Coronary artery (tissue), 2 donors: ENCODE data around the gene DGKI.

Source experiments
- DNase-seq: peaks from one replicate; pipeline ENCODE4 v3.0.0-alpha.2; 2017; ENCODE audit warnings: low spot score
- H3K27ac ChIP-seq, 2 donors: fragments of 200-600 bp; sonication (generic); one replicate each; pipeline ENCODE4 v1.5.1; 2016 to 2019
- H3K4me3 ChIP-seq: fragments of 200-600 bp; sonication (generic); 2 replicates; pipeline ENCODE4 v1.5.1; 2016; ENCODE audit warnings: mild to moderate bottlenecking, moderate library complexity
- CTCF ChIP-seq: fragments of 200-600 bp; sonication (generic); IDR thresholded peaks from one replicate; pipeline ENCODE4 v1.5.1; 2019; ENCODE audit warnings: antibody characterized with exemption

DGKI gene

GRCh38 chr7:137743021-137743420 lies 103.8 kb downstream of the DGKI start:
- no peak overlapping the region for H3K4me3 ChIP-seq
- H3K27ac ChIP-seq: no peak overlapping the region
- TF ChIP-seq CTCF: no peak
- DNase-seq: no peak

DNA sequence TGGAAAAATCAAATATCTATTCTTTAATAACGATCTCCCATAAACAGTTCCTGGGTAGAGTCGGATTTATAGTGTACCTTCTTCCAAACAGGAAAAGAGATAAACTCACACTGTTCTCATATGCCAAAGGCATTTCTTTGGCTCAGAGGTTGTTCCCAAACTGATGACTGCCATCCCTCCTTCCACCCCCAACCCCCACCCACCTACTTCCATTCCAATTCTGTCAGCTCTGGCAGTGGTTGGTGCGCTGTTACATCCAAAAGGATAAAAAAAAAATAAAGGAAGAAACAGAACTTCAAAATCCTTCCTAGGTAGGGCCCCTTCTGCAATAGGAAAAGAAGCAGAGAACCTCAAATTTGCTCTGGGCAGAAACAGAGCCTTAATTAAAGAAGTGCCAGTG lies 104.7 kb downstream of the DGKI start:
- H3K4me3 ChIP-seq: no peak overlapping the region
- no peak for DNase-seq
- no peak for TF ChIP-seq CTCF
- H3K27ac ChIP-seq: no peak overlapping the region

GRCh38 chr7:137741443-137741842 lies 105.3 kb downstream of the DGKI start:
- no peak overlapping the region for H3K27ac ChIP-seq
- DNase-seq: no peak
- no peak overlapping the region for H3K4me3 ChIP-seq
- TF ChIP-seq CTCF: no peak

GRCh38 chr7:137734221-137734620 lies 112.6 kb downstream of the DGKI start:
- Histone ChIP-seq H3K27ac (no peak overlapping the region), H3K4me3 (no peak overlapping the region)
- no peak for DNase-seq
- TF ChIP-seq CTCF: no peak

GRCh38 chr7:137732168-137732567 lies 114.6 kb downstream of the DGKI start:
- no peak for DNase-seq
- no peak overlapping the region for H3K27ac ChIP-seq
- no peak overlapping the region for H3K4me3 ChIP-seq
- no peak for TF ChIP-seq CTCF

DNA sequence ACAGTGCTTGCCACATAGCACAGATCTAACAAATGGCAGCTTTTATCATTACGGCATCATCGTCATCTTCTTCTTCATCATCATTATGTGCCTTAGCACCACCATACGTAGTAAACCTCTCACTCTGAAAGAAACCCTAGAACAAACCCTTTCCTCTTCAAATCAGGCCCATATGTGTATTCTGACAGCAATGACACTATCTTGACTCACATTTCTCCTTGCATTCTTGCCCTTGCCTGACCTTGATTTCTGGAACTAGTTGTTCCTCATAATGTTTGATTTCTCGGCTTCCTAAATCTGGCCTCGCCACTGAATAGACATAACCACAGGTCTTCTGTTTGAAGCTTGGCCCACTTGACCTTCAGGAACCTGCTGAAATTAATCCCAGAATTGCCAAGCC lies 115.3 kb downstream of the DGKI start:
- no peak for TF ChIP-seq CTCF
- H3K4me3 ChIP-seq: no peak overlapping the region
- no peak overlapping the region for H3K27ac ChIP-seq
- no peak for DNase-seq

DNA sequence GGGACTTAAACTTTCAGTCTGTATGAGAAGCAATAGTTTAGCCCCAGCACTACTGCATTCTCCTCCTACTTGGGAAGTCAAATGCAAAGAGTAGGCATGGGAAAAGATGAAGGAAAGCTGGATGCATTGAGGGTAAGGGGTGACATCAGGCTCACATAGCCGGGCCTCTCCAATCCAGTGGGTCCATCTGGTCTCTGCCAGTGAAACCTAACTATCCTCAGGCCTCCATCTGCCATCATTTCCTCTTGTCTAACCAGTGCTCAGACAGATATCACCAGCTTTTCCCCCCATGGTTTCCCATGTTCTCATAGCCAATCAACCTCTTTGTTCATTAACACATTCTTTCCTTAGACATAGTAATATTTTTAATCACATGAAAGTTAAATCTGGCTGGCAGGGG lies 118.3 kb downstream of the DGKI start:
- Histone ChIP-seq H3K27ac (no peak overlapping the region), H3K4me3 (no peak overlapping the region)
- DNase-seq: no peak
- no peak for TF ChIP-seq CTCF
